Activated CD4-positive, alpha-beta T cell treated with anti-CD3 and anti-CD28 coated beads, Interleukin-2, amount 50 U/mL, for 48 hours (primary cell): ENCODE results near the gene ADAP2.
"Not testable (repeated sequence)": the region's sequence is repeated elsewhere in the genome, so short reads cannot be mapped to it uniquely, and the experiment has no call there.

ENCODE experiments used
- DNase-seq, 2 experiments: peaks; one replicate each; pipeline ENCODE4 v3.0.0-alpha.2; 2020

ADAP2 gene

GRCh38 chr17:30931582-30931981 is 9.8 kb downstream of the ADAP2 start:
- DNase-seq: not testable (repeated sequence)

- no peak for DNase-seq
Measured at GRCh38 chr17:30933966-30934365, 12.2 kb downstream of the ADAP2 start.

DNA sequence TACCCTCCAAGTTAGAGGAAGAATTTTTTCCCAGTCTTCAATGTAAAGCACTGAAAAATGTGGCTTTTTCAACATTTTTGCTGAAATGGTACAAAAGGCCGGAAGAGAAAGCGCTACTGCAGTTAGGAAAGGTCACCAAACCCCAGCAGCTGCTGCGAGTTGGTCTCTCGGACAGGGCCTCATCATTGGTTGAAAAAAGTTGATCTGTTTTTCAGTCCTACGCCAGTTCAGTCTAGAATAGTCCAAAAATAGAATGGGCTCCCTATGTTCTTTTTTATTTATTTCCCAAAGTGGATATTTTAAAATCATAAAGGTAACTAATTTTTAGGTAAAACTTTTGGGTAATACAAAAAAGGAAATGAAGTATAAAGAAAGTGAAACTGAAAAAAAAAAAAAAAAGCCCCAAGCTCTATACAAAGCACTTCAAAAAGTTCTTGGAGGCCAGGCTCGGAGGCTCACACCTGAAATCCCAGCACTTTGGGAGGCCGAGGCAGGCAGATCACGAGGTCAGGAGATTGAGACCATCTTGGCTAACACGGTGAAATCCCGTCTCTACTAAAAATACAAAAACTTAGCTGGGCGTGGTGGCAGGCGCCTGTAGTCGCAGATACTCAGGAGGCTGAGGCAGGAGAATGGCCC is 17.4 kb downstream of the ADAP2 start:
- DNase-seq: no peak

GRCh38 chr17:30942308-30943079 is 20.7 kb downstream of the ADAP2 start:
- DNase-seq: no peak

- DNase-seq: no peak
Measured at GRCh38 chr17:30947796-30948195, 26.1 kb downstream of the ADAP2 start.

DNA sequence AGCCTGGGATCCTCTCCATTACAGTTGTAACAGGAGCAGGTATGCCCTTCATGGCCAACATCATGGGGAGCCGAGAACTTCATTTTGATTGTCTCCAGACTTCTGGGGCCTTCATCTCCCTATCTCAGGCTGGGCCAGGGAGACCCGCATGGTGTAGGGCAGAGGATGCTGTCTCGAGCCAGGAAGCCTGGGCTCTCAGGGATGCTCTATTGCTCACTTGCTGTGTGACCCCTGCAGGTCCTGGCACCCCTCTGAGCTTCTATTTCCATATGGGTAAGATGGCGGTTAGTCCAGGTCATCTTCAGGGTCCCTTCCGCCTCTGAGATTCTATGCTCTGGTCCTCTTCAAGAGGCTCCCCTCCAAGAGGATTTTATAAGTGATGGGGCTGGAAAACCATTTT is 28.4 kb downstream of the ADAP2 start:
- DNase-seq: no peak

DNA sequence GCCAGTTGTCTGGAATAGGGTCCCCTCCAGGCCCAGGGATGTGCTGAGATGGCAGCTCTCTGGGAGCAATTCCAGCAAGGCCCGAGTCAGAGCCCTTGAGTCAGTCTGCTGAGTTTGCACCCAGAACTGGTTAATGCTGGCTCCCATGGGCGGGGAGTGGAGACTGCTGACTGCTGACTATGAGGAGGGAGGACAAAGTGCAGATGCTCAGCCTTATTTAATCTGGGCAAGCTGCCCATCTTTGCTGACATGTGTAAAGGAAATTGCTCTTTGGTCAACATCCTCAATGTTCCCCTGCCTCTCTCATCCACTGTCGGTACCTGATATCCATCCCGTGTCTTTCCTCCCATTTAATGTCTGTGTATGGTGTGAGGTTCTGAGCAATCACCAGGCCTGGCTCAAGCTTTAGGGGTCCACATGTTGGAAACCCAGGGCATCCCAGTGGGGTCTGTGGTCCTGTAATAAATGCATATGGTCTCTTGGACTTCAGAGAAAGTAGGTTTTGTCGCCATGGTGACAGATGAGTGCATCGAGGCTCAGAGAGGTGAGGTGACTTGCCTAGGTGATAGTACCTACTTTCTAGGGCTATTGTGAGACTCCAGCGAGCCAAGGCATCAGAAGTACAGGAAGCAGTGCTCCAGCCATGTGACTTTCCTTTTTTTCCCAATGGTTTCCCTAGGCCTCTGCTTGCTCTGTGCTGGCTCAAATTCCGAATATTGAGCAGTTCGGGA is 29.1 kb downstream of the ADAP2 start:
- DNase-seq: no peak

GRCh38 chr17:30952638-30953393 is 31.1 kb downstream of the ADAP2 start:
- DNase-seq: no peak

GRCh38 chr17:30954046-30954830 is 32.5 kb downstream of the ADAP2 start:
- no peak for DNase-seq

DNA sequence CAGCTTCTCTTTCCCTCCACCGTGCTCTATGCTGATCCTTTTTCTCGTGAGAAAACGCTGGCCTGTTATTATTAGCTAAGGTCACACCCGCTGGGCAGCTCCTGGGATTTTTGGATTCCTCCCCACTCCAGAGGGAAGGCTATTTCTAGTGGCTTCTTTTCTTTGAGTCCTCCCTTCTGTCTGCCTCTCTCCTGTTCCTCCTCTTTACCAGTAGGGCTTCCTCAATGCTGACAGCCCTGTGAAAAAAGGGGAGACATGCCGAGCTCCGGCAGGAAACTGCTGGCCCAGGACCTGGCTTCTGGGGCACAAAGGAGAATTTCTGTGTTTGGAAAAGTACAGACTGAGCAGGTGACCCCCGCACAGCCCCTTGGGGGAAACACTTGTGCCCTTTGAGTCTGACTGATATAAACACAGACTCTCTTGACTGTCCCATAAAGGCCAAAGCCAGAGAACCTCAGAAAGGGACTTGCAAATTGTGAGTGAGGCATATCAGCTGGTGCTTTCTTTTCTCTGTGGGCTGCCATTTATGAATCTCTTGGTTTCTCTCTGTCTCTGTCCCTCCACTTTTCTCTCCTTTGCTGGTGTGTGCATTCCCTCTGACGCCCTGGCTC is 35.1 kb downstream of the ADAP2 start:
- DNase-seq: no peak

GRCh38 chr17:30957741-30958140 is 36.0 kb downstream of the ADAP2 start:
- no peak for DNase-seq

GRCh38 chr17:30958187-30958586 is 36.4 kb downstream of the ADAP2 start:
- no peak for DNase-seq

DNA sequence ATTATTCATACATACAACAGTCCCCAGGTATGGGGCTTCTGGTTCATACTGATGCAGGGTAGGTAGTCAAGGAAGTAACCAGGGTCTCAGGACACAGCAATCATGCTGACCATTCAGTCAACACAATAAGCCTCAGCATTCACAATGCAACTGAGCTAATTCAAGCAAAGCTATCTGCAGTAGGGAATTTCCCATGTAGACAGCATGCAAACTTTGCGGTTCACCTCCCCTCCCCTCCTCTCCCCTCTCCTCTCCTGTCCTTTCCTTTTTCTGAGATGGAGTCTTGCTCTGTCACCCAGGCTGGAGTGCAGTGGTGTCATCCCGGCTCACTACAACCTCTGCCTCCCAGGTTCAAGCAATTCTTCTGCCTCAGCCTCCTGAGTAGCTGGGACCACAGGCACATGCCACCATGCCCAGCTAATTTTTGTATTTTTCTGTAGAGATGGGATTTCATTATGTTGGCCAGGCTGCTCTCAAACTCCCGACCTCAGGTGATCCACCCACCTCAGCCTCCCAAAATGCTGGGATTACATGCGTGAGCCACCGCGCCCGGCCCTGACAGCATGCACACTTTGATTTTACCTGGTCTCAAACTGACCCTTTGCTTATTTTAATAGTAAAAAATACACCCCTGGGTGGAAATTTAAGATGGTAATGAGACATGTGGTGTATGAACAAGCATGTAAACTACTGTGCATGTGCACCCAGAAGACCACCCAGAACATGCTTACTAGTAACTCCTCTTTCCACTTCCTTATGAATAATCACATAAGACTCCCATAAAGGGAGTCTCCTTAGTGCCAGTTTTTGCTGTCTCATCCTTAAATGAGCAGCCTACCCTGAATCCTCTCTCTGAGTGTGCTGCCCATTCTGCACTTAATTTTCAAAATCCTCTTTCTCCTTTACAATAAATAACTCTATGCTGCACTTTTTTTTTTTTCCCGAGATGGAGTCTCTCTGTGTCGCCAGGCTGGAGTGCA is 39.8 kb downstream of the ADAP2 start:
- DNase-seq: peak in 1 of 2 experiments; percentile 35

DNA sequence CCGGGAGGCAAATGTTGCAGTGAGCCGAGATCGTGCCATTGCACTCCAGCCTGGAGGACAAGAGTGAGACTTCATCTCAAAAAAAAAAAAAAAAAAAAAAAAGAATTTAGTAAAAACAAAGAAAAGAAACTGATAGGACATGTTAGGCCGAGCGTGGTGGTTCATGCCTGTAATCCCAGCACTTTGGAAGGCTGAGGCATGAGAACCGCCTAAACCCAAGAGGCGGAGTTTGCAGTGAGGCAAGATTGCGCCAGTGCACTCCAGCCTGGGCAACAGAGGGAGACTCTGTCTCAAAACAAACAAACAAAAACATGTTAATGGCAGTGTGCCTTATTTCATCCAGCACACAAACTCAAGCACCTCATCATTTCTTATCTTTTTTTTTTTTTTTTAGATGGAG is 42.6 kb downstream of the ADAP2 start:
- DNase-seq: not testable (repeated sequence)

DNA sequence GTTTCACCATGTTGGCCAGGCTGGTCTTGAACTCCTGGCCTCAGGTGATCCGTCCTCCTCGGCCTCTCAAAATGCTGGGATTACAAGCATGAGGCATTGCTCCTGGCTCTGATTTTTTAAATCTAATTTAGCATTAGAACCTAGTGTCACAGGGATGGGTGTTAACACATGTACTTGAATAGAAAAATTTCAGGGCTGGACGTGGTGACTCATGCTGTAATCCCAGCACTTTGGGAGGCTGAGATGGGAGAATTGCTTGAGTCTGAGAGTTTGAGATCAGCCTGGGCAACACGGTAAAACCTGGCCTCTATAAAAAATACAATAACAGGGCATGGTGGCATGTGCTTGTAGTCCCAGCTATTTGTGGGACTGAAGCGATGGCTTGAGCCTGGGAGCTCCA is 43.1 kb downstream of the ADAP2 start:
- DNase-seq: no peak

DNA sequence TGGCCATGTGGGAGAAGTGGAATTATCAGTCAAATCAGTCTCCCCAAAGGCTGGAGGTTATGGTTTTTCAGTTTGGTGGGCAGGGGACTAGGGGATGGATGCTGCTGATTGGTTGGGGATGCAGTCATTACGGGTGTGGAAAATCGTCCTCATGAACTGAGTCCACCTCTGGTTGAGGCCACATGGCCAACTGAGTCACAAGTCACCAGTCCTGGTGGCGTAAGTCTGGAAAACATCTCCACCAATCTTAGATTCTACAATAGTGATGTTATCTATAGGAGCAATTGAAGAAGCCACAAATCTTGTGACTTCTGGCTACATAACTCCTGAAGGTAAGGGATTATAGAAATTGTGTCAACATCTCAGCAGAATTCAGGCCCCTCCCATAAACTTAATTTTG is 43.9 kb downstream of the ADAP2 start:
- no peak for DNase-seq

DNA sequence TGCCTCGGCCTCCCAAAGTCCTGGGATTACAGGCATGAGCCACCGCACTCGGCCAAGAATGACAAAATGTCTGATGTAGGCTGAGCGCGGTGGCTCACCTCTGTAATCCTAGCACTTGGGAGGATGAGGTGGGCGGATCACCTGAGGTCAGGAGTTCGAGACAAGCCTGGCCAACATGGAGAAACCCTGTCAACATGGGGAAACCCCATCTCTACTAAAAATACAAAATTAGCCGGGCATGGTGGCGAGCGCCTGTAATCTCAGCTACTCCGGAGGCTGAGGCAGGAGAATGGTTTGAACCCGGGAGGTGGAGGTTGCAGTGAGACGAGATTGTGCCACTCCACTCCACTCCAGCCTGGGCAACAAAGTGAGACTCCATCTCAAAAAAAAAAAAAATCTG is 46.2 kb downstream of the ADAP2 start:
- peak in 1 of 2 experiments; percentile 8 for DNase-seq

- peak in 1 of 2 experiments; percentile 28 for DNase-seq
Measured at GRCh38 chr17:30969989-30970830, 48.5 kb downstream of the ADAP2 start.

- DNase-seq: peak; percentile 72 to 78
Measured at GRCh38 chr17:30970831-30971567, 49.3 kb downstream of the ADAP2 start, which contains the start of gene RNF135. Gene RNF135, plus strand, starts transcription at chr17:30971039. Its CDS starts 35 bp downstream, at chr17:30971074.
